Activated CD4-positive, alpha-beta T cell treated with anti-CD3 and anti-CD28 coated beads, Interleukin-2, amount 50 U/mL, for 4 hours (primary cell): ENCODE data around the gene NINL.

Experiments used
- DNase-seq, 2 experiments: peaks; one replicate each; pipeline ENCODE4 v3.0.0-alpha.2; 2020

The NINL gene

GRCh38 chr20:25460566-25461280, 124.6 kb downstream of the NINL start:
- DNase-seq, result no peak

- DNase-seq, result no peak
These were observed 125.3 kb downstream of the NINL start for GRCh38 chr20:25459916-25460535.

GRCh38 chr20:25459111-25459830, 126.1 kb downstream of the NINL start:
- DNase-seq, result no peak

GRCh38 chr20:25457886-25458680, 127.2 kb downstream of the NINL start:
- no peak for DNase-seq

- DNase-seq, result no peak
These were observed 131.0 kb downstream of the NINL start for GRCh38 chr20:25454153-25454900.

- no peak for DNase-seq
These were observed 132.1 kb downstream of the NINL start for GRCh38 chr20:25453035-25453810.

- no peak for DNase-seq
These were observed 133.0 kb downstream of the NINL start for GRCh38 chr20:25452333-25452732.

GRCh38 chr20:25447671-25448070, 137.7 kb downstream of the NINL start:
- no peak for DNase-seq

GRCh38 chr20:25444556-25444955, 140.8 kb downstream of the NINL start:
- DNase-seq, result no peak

- no peak for DNase-seq
These were observed 146.0 kb downstream of the NINL start for GRCh38 chr20:25439328-25439727.

- no peak for DNase-seq
These were observed 148.2 kb downstream of the NINL start for GRCh38 chr20:25437153-25437581.

- DNase-seq, result no peak
These were observed 160.8 kb downstream of the NINL start for GRCh38 chr20:25424536-25424935.

GRCh38 chr20:25422032-25422431, 163.3 kb downstream of the NINL start:
- DNase-seq, result no peak

- no peak for DNase-seq
These were observed 164.2 kb downstream of the NINL start for GRCh38 chr20:25421102-25421501.

GRCh38 chr20:25418776-25419175, 166.6 kb downstream of the NINL start:
- no peak for DNase-seq

GRCh38 chr20:25408890-25409289, 176.4 kb downstream of the NINL start:
- no peak for DNase-seq

GRCh38 chr20:25408170-25408547, 177.2 kb downstream of the NINL start:
- no peak for DNase-seq

GRCh38 chr20:25407311-25408169, 177.8 kb downstream of the NINL start, which contains the start of gene GINS1:
TSS of gene GINS1 (plus strand) at chr20:25407673. CDS start at chr20:25407821, 148 bp downstream.
- peak; percentile 58 to 62 for DNase-seq
